K562 (cell line): Measurements from ENCODE around the gene EEFSEC. TPM values are rescaled to one million over a fixed set of nuclear protein-coding genes. Genes with fewer than 3 reads are reported as not detected.

Experiments
- ATF7 ChIP-seq: fragments of 450-650 bp; IDR thresholded peaks from 2 replicates; pipeline ENCODE4 v1.7.1; 2014; ENCODE audit warnings: mild to moderate bottlenecking, moderate library complexity
- JUN ChIP-seq, 2 experiments: sonication (generic) in 1 of 2; formaldehyde crosslinking in 1 of 2; IDR thresholded peaks; 2 replicates each; pipeline versions ENCODE4 v1.6.1 to v1.8.0; 2012 to 2022; ENCODE audit warnings: borderline replicate concordance in 2 of 2, mild to moderate bottlenecking in 2 of 2, improper control_type of control experiment in 1 of 2, low read depth in 1 of 2, low read length in 1 of 2, missing genetic modification reagents in 1 of 2
- MGA ChIP-seq: fragments of 450-650 bp; IDR thresholded peaks from 2 replicates; pipeline ENCODE4 v1.6.1; 2016; ENCODE audit warnings: mild to moderate bottlenecking, moderate library complexity
- PHB ChIP-seq: fragments of 250-450 bp; sonication (Bioruptor Pico); IDR thresholded peaks from 2 replicates; pipeline ENCODE4 v1.5.0; 2021
- POLR2A ChIP-seq: fragments of 450-650 bp; conservative IDR thresholded peaks from 2 replicates; pipeline ENCODE4 v1.6.1; 2016
- RAD21 ChIP-seq, 2 experiments: fragments of 250-450 bp in 1 of 2; fragments of 450-650 bp in 1 of 2; sonication (Bioruptor Pico) in 1 of 2; formaldehyde crosslinking in 1 of 2; IDR thresholded peaks in 1 of 2; conservative IDR thresholded peaks in 1 of 2; 2 replicates each; pipeline versions ENCODE4 v1.4.0 to v1.8.0; 2020 to 2022; ENCODE audit warnings: mild to moderate bottlenecking in 2 of 2, moderate library complexity in 1 of 2
- RFX1 ChIP-seq: fragments of 450-650 bp; IDR thresholded peaks from 2 replicates; pipeline ENCODE4 v1.6.1; 2016; ENCODE audit warnings: mild to moderate bottlenecking, moderate library complexity
- SNRNP70 ChIP-seq: fragments of 200-400 bp; formaldehyde crosslinking; optimal IDR thresholded peaks from 2 replicates; pipeline ENCODE3; 2017; ENCODE audit warnings: low read depth, low read length
- TCF3 ChIP-seq: sonication (generic); formaldehyde crosslinking; IDR thresholded peaks from 2 replicates; pipeline ENCODE4 v1.4.0; 2020; ENCODE audit warnings: mild to moderate bottlenecking, missing genetic modification reagents
- ZKSCAN1 ChIP-seq: fragments of 150-350 bp; IDR thresholded peaks from 2 replicates; pipeline ENCODE4 v1.6.1; 2016; ENCODE audit warnings: low read depth, low read length
- ZNF146 ChIP-seq: IDR thresholded peaks from one replicate; pipeline ENCODE4 v1.6.1; 2018; ENCODE audit warnings: missing compliant biosample characterization; ENCODE audit not compliant: unreplicated experiment
- ZNF175 ChIP-seq: fragments of 200-800 bp; sonication (Bioruptor generic); IDR thresholded peaks from 2 replicates; pipeline ENCODE4 v1.6.1; 2016; ENCODE audit warnings: low read depth, mild to moderate bottlenecking, missing genetic modification characterization, missing compliant biosample characterization
- ZNF232 ChIP-seq: sonication (generic); formaldehyde crosslinking; IDR thresholded peaks from 2 replicates; pipeline ENCODE4 v1.8.0; 2022; ENCODE audit warnings: mild to moderate bottlenecking, missing genetic modification reagents
- ZNF445 ChIP-seq: fragments of 250-450 bp; sonication (Bioruptor Pico); IDR thresholded peaks from 2 replicates; pipeline ENCODE4 v1.4.0; 2020; ENCODE audit warnings: low read depth, mild to moderate bottlenecking, moderate library complexity
- polyA plus RNA-seq, 8 experiments: library from polyadenylated mRNA; depleted of rRNA in 4 of 8; stranded (reverse) in 5 of 8; unstranded in 3 of 8; fragments of >200 nt; fragmentation: Nextera tagmentation in 2 of 8; fragmentation: Illumina TruSeq in 1 of 8; extraction: Ambion mirVana in 2 of 8; extraction: Trizol in 1 of 8; gene quantifications; 2 replicates each; pipeline versions ENCODE4 v1.2.1 to v1.2.3, GENCODE V29; 2011 to 2014; ENCODE audit warnings: inconsistent platforms in 1 of 8, missing spikeins in 1 of 8
- total RNA-seq, 7 experiments: library from RNA; depleted of rRNA in 6 of 7; stranded (reverse); fragments of >200 nt in 6 of 7; fragmentation: Illumina TruSeq in 2 of 7; extraction: Trizol in 2 of 7; gene quantifications; 2 replicates each; pipeline versions ENCODE4 v1.2.1 to v1.2.3, GENCODE V29; 2011 to 2021; ENCODE audit warnings: low replicate concordance in 1 of 7
- TF ChIP-seq, protein P1 (sequence below): fragments of 450-650 bp; formaldehyde crosslinking; conservative IDR thresholded peaks from 2 replicates; pipeline ENCODE4 v1.4.0; 2022; ENCODE audit warnings: mild to moderate bottlenecking, missing genetic modification characterization

Gene EEFSEC
- total and polyA plus RNA-seq, 9 of the 15 experiments (the other 6 are each of a cell fraction or from before 2014, with no cell fraction given), result 0.35 to 11.8 (median 7.7) TPM

GRCh38 chr3:128415773-128416577, 262.7 kb downstream of the EEFSEC start (continued):
- TF ChIP-seq MGA, result no peak; the same call in 1 of the 2 replicates
- TF ChIP-seq, protein P1, sequence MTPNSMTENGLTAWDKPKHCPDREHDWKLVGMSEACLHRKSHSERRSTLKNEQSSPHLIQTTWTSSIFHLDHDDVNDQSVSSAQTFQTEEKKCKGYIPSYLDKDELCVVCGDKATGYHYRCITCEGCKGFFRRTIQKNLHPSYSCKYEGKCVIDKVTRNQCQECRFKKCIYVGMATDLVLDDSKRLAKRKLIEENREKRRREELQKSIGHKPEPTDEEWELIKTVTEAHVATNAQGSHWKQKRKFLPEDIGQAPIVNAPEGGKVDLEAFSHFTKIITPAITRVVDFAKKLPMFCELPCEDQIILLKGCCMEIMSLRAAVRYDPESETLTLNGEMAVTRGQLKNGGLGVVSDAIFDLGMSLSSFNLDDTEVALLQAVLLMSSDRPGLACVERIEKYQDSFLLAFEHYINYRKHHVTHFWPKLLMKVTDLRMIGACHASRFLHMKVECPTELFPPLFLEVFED (CRISPR knock-in tag), result 0 out of 2 replicates have a peak, but pooled peaks have one; percentile 36
- peak; percentile 50; the same call in 1 of the 2 replicates for TF ChIP-seq ATF7
- no peak for TF ChIP-seq PHB (CRISPR knock-in tag)
- peak in 1 of 2 experiments; percentile 14; a peak in 1 of 4 replicates for TF ChIP-seq RAD21 (CRISPR knock-in tag; conservative IDR thresholded peaks at IDR 0.05 in 1 of 2, IDR thresholded peaks at IDR 0.05 in 1 of 2)
- peak; percentile 72 for TF ChIP-seq POLR2A
- TF ChIP-seq SNRNP70, result no peak
- peak; percentile 93 for TF ChIP-seq ZNF175 (CRISPR knock-in tag)
- peak; percentile 73; the same call in 1 of the 2 replicates for TF ChIP-seq JUN (IDR thresholded peaks at IDR 0.05; ENCODE audit: borderline replicate concordance, low read depth, low read length)
- TF ChIP-seq JUN (CRISPR knock-in tag; IDR thresholded peaks at IDR 0.05; ENCODE audit: borderline replicate concordance), result no peak
- no peak for TF ChIP-seq ZNF146 (CRISPR knock-in tag)
- TF ChIP-seq ZKSCAN1, result no peak
- TF ChIP-seq TCF3 (CRISPR knock-in tag), result peak; percentile 95
- peak; percentile 47; the same call in 1 of the 2 replicates for TF ChIP-seq ZNF445 (CRISPR knock-in tag)
- TF ChIP-seq RFX1, result no peak
- TF ChIP-seq ZNF232 (CRISPR knock-in tag), result no peak
